ENCODE data around the gene TOM1.

The TOM1 gene

DNA sequence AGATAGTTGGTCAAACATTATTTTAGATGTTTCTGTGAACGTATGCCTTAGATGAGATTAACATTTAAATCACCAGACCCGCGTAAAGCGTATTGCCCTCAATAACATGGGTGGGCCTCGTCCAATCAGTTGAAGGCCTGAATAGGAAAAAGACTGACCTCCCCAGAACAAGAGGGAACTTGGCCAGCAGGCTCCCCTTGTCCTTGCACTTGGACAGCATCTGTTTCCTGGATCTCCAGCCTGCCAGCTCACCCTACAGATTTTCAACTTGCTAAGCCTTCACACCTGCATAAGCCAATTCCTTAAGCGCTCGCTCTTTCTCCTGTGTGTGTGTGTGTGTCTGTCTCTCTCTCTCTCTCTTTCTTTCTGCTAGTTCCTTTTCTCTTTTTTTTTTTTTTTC lies 8.2 kb downstream of the TOM1 start:
- DNase-seq: no peak

DNA sequence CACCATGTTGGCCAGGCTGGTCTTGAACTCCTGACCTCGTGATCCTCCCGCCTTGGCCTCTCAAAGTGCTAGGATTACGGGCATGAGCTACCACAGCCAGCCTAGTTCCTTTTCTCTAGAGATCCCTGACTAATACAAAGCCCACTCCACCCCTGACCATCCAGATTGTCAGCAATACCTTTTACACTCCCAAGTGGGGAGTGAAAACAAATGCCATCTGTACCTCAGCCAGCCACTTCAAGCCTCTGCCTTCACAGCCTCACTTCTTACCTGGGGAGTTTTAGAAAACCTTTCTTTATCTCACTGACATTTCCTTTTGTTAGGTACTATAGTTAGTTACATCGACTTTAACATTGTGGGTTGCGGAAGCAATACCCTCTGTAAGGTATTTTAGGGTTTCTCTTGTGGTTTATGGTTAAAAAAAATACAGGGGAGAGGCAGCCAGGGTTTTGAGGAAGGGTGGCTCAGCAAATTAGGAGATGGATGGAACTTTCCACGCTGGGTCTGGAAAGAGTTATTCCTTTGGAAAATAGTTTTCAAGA lies 8.9 kb downstream of the TOM1 start:
- no peak for DNase-seq

DNA sequence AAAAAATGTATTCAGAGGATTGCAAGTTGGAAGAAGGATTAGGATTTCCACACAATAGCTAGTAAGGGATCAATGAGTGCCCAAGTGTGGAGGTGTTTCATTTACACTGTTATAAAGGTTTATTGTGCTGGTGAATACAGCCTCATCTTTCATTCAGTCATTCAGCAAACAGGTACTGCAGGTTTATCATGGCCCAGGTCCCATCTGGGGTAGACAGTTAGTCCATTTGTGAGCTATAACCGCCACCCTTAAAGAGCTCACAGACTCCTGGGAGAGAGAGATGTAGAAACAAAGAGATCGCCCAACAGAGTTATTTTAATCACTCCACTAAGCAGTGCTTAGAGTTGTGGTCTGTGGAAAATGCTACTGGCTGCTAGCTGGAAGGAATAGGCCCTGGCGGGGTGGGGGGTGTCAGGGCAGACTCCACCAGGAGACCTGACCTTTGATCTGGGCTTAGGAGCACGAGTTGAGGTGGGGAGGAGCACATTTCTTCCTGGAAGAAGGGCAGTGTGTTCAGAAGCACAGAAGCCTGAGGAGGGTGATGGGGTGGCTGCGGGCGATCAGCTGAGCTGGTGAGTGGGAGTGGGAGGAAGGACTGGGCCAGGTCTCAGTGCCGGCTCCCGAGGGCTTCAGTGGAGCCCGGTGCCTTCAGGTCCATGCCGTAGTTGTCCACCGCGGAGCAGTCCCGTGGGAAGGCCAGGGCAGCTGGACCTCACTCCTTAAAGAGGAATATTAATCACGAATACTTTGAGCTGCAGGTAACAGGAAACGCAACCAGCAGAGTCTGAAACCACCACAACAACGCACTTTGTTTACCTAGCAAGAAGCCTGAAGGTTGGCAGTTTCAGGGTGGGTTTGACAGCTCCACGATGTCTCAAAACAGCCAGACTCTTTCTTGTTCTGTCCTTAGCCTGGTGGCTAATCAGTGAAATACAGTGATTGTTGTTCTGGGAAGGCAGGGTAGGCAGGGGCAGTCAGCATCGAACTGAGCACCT lies 11.2 kb downstream of the TOM1 start:
- no peak for DNase-seq

DNA sequence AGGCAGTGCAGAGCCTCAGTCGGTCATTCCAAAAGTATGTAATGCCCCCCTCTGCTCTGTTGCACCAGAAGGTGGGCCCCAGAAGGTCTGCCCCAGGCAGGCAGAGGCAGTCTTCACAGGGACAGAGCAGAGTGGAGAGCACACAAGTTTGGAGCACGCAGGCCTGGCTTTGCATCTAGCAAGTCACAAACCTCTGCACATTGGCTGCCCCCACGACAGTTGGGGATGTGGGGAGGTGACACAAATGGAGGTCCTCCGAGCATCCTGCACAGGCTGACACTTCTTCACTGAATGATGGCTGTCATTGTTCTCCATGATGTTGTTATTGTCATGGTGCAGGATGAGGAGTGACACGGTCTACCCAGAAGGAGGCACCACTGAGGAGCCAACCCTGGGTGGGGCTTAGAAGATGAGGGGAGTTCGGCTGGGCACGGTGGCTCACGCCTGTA lies 11.9 kb downstream of the TOM1 start:
- no peak for DNase-seq

DNA sequence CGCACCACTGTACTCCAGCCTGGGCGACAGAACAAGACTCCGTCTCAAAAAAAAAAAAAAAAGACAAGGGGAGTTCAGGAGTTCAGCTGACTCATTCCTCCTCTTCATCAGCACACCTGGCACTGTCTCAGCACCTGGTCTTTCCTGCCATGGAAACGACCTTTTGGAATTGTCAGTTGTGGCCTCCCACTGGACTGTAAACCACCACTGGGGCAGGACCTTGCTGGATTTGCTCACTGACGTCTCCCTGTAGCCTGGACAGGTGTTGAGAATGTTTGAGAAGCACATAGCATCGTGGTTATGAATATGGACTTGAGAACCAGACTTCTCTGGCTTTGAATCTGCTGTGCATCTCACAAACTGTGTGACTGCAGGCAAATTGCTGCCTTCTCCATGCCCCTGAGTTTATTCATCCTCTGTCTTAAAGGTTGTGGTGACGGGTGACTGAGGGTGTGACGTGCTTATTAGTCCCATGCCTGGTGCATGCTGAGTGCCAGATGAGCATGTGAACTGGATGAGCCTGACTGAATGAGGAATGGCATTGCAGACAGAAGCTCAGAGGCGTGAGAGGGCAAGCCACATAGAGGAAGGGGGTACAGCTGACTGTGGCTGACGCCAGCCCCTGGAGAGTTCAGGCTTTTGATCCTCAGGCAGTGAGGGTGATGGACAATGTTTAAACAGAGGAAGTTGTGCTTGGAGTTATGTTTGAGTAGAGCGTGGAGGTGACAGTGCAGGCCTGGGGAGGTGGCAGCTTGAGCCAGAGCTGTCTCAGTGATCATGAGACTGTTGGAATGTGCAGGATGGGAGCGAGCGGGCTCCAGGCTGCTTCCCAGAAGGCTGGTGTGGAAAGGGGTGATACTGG lies 12.7 kb downstream of the TOM1 start:
- DNase-seq: peak; percentile 62 to 80

DNA sequence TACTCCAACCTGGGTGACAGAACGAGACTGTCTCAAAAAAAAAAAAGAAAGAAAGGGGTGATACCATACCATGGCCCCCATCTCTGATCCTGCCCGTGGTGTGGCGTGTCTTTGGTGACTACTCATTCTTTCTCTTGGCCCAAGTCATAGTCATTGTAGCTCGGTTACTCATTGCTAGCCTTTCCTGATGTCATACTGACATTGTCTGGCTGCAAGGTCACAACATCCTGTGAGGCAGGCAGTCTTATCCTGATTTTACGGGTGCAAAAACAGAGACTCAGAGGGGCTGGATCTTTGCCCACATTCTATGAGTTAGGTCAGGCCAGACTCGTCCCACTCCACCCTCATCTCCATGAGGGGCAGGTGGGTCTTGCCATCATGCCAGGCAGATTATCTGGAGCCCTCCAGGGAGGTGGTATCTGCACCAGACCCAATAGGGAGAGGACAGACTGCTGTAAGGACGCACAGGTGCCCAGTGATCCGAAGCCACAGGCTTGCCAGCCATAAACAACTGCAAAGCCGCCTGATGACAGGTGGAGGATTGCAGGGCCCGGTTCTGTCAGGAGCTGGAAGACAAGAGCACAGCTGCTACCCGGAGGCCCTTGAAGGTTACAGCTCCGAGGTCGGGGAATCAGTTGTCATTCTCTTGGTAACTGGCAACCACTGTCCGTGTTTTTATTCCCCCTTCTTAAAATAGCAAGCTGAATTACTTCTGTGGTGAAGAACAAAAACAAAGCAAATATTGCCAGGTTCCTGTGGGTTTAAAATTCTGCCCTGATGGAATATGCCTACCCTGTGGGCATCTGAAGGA lies 13.8 kb downstream of the TOM1 start:
- peak; percentile 74 to 76 for DNase-seq

DNA sequence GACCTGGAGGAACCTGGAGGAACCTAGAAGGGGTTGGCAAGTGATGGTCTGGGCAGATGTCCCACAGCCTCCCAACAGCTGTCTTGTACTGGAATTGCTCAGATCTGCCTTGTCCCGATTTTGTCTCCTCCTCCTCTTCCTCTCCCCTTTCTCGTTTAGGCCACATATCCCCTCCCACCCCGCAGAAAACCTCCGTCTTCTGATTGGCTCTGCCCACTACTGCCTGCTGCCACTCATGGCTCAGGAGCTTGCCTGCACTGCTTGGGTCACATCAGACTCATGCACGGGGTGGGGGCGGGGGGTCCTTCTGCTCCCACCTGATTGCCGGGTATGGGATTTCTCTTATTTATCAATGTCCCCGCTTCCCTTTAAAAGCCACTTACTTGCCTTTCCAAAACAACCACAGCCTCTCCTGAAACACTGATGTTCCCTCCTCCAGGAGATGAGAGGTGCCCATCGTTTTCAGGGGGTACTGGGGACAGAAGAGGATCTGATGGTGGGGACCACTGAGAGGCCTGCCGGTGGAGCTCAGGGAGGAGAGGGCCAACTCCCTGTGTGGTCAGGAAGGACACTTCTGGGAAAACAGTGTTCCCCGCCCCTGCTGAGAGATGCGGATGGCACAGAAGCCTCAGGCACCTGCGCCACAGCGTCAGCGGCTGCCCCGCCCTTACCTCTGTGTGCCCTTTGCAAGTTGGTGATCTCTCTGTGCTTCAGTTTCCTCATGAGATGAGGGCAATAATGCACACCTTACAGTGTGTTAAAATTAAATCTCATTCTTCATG lies 14.7 kb downstream of the TOM1 start:
- DNase-seq: peak; percentile 50 to 66

DNA sequence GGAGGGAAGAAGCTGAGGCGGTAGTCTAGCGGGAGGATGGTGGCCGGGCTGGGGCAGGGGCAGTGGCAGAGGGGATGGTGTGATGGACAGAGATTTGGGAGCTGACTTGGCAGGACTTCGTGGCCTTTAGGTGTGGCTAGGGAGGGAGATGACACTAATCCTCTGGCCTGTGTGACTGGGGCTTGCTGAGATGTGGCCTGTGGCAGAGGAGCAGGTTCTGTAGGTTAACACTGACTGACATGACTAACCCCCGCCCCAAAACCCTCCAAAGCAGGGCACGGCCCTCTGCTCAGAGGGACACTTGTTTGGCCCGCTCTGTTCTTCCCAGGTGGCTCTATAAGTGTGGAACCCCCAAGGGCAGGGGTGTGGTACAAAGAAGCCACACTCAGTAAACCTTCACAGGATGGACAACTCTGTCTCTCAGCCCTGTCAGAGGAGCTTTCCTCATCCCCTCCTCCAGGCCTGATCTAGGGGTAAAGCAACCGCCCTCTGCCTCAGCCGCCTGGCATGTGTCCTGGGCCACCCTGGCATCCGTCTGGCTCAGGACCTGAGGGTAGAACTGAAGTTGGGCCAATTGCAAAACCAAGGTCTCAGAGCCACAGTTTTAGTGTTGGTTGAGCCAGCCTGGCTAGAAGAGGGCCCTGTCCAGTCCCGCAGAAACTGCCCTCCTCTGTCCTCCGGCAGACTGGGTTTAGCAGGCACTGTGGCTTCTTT lies 15.6 kb downstream of the TOM1 start:
- no peak for DNase-seq

DNA sequence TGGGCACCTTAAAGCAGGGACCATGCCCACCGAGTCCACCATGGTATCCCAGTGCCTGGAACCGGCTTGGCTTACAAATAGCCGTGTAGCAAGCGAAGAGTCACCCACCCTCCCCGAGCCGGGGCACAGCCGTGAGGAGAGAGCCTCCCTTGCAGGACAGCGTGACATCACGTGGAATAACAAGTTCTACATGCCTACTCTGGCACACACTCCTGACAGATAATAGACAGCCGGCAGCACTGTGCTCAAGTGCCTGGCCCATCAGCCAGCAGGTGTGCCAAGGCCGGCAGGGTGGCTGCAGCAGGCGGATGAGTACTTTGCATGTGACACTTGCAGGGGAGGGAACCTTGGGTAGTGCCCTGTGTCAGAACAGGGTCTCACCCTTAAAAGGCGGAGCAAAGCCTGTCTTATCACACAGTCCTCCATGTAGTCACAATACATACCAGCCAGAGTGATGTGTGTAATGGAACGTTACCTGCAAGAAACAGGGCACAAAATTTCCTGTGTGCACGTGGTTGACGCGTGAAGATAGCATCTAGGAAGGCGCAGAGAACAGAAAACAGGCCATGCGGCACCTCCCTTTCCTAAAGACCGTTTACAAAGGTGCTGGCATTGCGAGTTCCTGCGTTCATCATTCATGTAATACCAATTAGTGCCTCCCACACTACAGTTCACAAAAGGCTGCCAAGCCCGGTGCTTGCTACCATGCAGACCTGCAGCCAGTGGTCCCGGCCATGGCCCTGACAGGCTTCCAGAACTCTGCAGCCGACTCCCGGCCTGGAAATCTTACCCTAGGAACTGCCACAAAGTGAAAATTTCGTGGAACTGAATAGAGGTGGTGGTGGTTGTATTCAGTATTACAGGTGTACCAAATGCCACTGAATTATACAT lies 16.4 kb downstream of the TOM1 start:
- peak; percentile 70 to 75 for DNase-seq

DNA sequence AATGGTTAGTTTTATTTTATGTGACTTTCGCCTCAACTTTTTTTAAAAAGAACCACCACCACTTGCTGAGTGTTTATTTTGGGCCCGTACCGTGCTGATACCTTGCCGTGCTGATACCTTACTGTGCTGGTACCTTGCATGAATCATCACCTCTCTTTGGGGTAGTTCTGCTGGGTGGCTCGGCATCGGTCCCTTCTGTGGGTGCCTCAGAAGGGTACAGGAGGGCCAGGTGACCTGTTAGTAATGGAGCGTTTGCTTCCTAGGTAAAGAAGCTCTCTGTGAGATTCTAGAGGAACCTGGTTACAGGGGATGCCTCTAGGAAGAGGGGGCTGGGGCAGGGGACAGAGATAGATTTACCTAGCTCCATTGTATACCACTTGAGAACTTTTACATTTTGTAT lies 17.1 kb downstream of the TOM1 start:
- no peak for DNase-seq

DNA sequence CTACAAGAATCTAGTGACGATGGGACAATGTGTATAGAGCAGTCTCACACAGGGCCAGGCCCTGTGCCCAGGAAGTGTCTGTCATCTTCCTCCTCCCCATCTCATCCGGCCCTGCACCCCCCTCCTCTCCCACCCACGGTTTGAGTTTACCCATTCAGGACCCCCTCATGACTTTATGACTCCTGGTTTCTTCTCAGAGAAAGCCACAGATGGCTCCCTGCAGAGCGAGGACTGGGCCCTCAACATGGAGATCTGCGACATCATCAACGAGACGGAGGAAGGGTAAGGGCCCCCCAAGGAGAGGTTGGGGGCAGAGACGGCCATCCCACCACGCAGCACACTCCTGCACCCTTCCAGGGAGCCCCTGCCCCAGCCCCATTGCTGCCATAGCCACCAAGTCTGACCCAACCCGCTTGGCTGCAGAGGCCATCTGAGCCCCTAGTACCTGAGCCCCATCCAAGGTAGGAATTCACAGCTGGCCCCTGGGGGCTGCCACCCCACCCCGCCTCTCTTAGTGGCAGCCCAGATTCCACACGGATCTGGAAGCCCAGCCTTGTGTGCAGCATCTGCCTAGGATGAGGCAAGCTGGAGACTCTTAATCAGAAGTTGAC lies 18.1 kb downstream of the TOM1 start:
- no peak for DNase-seq

DNA sequence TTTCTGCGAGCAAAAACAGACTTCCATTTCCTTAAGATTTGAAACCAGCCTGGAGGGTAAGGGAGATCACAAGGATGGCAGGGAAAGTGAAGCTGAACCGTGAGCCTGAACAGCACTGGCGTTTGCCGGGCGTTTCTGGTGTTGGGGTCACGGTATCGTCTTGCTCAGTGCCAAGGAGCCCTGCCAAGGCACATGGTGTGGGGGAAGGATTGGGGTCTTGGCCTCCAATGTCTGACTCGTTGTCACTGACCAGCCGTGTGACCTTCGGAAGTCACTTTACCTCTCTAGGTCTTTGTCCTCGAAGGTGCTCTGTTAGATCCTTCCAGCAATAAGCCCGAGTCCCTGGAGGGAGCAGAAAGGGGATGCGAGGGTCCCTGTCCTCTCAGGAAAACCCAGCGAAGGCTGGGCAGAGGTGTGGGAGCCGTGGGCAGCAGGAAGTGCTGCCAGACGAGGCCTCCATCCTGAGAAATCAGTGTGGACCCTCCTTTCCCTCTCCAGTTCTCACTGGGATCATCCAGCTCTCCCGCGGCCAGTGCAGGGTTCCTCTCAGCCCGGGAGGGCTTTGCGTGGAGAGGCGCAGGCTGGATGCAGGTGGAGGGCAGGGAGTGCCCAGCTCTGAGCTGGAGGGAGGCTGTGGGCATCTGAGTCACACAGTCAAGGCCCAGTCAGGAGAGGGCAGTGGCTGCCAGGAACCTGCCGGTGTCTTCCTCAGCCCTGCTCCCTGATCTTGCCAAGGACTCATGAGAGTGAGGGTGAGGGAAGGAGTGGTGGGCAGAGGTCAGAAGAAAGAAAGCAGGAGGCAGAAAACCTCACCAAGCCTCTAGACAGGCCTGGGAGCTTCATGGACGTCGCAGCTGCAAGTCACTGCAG lies 18.9 kb downstream of the TOM1 start:
- no peak for DNase-seq

DNA sequence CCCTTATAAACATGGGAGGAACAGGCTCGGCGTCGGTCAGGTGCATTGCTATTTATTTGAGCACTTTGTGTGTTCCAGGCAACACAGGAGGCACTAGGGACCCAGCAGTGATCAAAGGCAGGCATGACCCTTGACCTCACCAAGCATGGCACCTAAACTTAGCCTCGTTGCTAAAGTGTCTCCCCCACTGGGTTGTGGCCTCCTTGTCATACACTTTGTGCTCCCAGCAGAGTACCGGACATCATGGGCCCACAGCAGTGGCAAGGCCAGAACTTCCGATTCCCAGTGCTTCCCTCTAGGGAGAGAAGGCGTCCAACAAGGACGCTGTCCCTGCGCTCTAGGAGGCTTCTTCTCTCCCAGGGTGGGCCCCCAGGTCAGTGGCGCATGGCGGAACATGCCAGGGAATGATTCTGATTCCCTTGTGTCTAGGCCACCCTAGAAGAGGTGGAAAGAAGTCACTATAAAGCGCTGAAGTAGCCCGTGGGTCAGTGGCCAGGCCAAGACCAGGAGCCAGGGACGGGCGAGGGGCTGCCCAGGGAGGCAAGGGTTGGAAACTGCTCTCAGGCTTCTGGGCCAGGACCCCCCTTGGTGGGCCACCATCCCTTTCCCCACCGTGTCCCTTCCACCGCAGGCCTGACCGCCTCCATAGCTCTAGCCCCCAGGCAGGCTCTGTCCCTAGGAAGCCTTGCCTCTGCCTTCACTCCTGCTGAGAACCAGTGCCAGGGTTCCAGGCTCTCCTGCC lies 19.7 kb downstream of the TOM1 start:
- DNase-seq: no peak

DNA sequence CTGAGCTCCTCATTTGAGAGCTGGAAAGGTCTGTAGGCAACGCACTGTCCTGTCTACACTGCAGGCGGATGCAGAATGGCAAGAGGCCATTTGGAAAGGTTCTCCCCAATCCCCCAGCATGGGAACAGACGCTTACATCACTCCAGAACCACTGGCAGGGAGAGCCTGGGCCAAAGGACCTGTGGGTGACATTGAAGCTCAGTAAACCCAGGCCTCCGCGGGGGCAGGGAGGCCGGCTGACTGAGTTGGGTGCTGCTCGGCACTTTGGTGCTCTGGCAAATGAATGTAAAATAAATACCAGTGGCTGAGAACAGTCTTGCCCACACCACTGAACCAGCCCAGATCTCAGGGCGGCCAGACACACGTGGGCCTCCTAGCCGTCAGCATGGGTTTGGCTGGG lies 22.4 kb downstream of the TOM1 start:
- no peak for DNase-seq

DNA sequence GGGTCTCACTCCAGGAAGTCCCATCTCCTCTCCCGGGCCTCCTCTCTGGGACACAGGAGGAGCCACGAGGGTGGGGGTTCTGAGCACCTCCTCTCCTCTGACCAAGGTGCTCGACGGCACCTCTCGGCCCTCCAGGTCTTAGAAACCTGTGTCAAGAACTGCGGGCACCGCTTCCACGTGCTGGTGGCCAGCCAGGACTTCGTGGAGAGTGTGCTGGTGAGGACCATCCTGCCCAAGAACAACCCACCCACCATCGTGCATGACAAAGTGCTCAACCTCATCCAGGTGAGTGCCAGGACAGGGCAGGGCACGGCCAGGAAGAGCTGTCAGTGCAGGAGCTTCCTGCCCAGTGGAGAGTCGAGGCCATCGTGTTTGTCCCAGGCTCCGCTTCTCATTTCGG lies 23.2 kb downstream of the TOM1 start:
- no peak for DNase-seq

DNA sequence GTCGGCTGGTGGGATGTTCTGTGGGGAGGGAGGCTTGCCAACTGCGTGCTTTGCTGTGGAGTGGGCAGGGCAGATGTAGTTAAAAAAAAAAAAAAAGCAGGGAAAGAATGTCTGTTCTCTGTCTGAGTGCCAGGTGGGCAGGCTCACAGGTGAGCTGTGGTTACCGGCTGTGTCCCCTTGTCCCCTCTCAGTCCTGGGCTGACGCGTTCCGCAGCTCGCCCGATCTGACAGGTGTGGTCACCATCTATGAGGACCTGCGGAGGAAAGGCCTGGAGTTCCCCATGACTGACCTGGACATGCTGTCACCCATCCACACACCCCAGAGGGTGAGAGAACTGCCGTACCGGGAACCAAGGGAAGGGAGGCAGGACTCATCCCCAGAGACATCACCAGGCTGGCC lies 23.6 kb downstream of the TOM1 start:
- DNase-seq: no peak

DNA sequence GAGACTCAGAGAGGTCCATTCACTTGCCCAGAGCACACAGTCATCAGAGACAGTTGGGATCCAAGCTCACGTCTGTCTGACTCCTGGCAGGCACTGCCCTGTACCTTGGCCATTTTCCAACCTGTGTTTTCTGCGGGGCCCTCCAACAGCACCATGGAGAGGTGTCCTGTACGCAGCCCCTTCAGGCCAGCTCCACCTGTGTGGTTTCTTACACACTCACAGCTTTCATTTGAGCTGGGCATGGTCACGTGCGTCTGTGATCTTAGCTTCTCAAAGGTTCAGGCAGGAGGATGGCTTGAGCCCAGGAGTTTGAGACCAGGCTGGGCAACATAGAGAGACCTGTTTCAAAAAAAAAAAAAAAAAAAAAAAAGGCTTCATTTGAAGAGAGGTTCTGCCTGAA lies 24.4 kb downstream of the TOM1 start:
- DNase-seq: no peak

DNA sequence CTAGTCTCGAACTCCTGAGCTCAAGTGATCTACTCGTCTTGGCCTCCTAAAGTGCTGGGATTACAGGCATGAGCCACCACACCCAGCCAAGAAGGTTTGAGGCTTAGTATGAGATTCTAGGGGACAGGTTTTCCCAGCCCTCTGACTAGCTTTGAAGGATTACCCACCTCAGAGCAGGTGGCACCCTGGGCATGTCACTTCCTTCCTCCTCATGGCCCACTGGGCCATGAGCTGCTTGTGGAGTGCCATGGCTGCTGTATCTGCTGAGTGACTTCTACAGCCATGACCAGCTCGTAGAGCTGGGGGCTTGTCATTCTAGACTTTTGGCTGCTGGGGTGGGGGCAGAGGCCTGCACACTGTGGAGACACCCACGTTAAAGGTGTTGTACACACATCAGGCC lies 25.1 kb downstream of the TOM1 start:
- DNase-seq: no peak
